ENCODE data around the gene NRCAM.

GRCh38 chr7:108143658-108144420 is 312.4 kb downstream of the NRCAM start:
- TF ChIP-seq CTCF (IDR thresholded peaks at IDR 0.05) = no peak
- no peak for TF ChIP-seq POLR2A (IDR thresholded peaks at IDR 0.05)

All from adrenal gland (tissue), 5 donors.